MM.1S (cell line): ENCODE measurements around the gene CNOT8.

Source experiments
- DNase-seq: peaks from one replicate; pipeline ENCODE4 v3.0.0-alpha.2; 2015
- H2AFZ ChIP-seq: fragments of 300-600 bp; sonication (generic); 2 replicates; pipeline ENCODE4 v1.6.0; 2016; ENCODE audit warnings: antibody characterized with exemption, low read length
- H3F3A ChIP-seq: fragments of 300-600 bp; sonication (generic); 2 replicates; pipeline ENCODE4 v1.6.1; 2016; ENCODE audit warnings: mild to moderate bottlenecking, antibody characterized with exemption, low read length, moderate library complexity, mixed read lengths; ENCODE audit not compliant: insufficient read depth
- H3K27ac ChIP-seq: fragments of 300-600 bp; sonication (generic); 2 replicates; pipeline ENCODE4 v1.5.1; 2016; ENCODE audit warnings: mild to moderate bottlenecking, low read length
- H3K27me3 ChIP-seq: fragments of 300-600 bp; sonication (generic); replicated peaks from 2 replicates; pipeline ENCODE4 v1.6.0; 2016; ENCODE audit warnings: low read length; ENCODE audit not compliant: insufficient read depth
- H3K36me3 ChIP-seq: fragments of 300-600 bp; sonication (generic); replicated peaks from 2 replicates; pipeline ENCODE4 v1.6.1; 2016; ENCODE audit warnings: mild to moderate bottlenecking, low read length, mixed read lengths; ENCODE audit not compliant: insufficient read depth
- H3K4me1 ChIP-seq: fragments of 300-600 bp; sonication (generic); 2 replicates; pipeline ENCODE4 v1.6.1; 2016; ENCODE audit warnings: low read length, mixed read lengths
- H3K4me2 ChIP-seq: fragments of 300-600 bp; sonication (generic); 2 replicates; pipeline ENCODE4 v1.6.0; 2016; ENCODE audit warnings: low read depth, low read length
- H3K4me3 ChIP-seq: fragments of 300-600 bp; sonication (generic); 2 replicates; pipeline ENCODE4 v1.5.1; 2016; ENCODE audit warnings: low read length, mixed read lengths
- H3K79me2 ChIP-seq: fragments of 300-600 bp; sonication (generic); 2 replicates; pipeline ENCODE4 v1.6.1; 2016; ENCODE audit warnings: mixed run types, low read length, mixed read lengths
- H3K9ac ChIP-seq: fragments of 300-600 bp; sonication (generic); 2 replicates; pipeline ENCODE4 v1.6.1; 2016; ENCODE audit warnings: low read length, mixed read lengths
- H3K9me2 ChIP-seq: fragments of 300-600 bp; sonication (generic); replicated peaks from 2 replicates; pipeline ENCODE4 v1.6.1; 2016; ENCODE audit warnings: mild to moderate bottlenecking, low read length, mixed read lengths; ENCODE audit not compliant: insufficient read depth
- H3K9me3 ChIP-seq: fragments of 300-600 bp; sonication (generic); replicated peaks from 2 replicates; pipeline ENCODE4 v1.6.1; 2016; ENCODE audit warnings: mild to moderate bottlenecking, low read length, mixed read lengths; ENCODE audit not compliant: insufficient read depth
- H4K20me1 ChIP-seq: fragments of 300-600 bp; sonication (generic); 2 replicates; pipeline ENCODE4 v1.6.1; 2016; ENCODE audit warnings: mild to moderate bottlenecking, low read length, moderate library complexity, mixed read lengths; ENCODE audit not compliant: insufficient read depth
- EZH2 ChIP-seq: fragments of 300-600 bp; sonication (generic); optimal IDR thresholded peaks from 2 replicates; pipeline ENCODE3; 2017; ENCODE audit warnings: low read depth, mild to moderate bottlenecking, antibody characterized with exemption, low read length, mixed read lengths
- EZH2phosphoT487 ChIP-seq: fragments of 300-600 bp; sonication (generic); IDR thresholded peaks from 2 replicates; pipeline ENCODE4 v1.6.1; 2018; ENCODE audit warnings: antibody characterized with exemption, low read length
- TF ChIP-seq, protein P1 (sequence below): fragments of 300-600 bp; sonication (generic); IDR thresholded peaks from 2 replicates; pipeline ENCODE4 v1.5.1; 2016; ENCODE audit warnings: antibody characterized with exemption, low read length, mixed read lengths

CNOT8 gene

DNA sequence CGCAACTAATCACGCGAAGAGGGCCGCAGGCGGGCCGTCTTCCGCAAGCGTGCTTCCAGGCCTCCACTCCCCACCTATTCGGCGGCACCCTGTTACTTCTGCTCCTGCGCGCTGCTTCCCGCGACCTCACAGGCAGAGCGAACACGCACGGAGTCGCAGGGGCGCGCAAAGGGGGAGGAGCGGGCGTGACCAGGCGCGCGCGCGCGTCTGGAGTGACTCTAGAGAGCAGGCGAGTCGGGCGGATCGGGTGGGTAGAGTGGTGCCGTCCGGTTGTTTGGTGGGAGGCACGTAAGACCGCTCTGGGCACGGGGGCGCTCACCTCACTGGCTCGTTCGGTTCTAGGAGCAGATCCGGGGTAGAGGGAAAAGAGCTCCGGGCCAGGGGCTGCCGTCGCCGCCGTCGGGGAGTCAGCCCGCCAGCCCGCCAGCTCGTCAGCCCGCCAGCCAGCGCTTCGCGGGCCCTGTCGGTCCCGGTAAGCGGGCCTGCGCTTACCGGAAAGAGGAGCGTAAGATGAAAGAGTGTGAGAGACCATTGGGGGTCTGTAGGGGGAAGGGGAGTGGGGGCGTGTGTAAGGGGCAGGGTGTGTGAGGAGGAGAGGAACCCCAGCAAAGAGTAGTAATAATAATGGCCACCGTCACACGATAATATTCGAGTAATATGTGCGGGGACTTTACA lies at the start of gene CNOT8:
Gene CNOT8 (plus strand): TSS at position 331 of the 675 bp plus-strand sequence. CDS start 4,652 bp downstream, outside the sequence.
- H3K9ac ChIP-seq, result peak within 1 kb of the TSS; percentile 85
- peak within 1 kb of the TSS; percentile 68 for H2AFZ ChIP-seq
- peaks cover 23% of the 10 kb centered on the region; the same call in 1 of the 2 replicates for H3F3A ChIP-seq
- peak within 1 kb of the TSS; percentile 88 for H3K4me3 ChIP-seq
- peaks cover 50% of the 10 kb centered on the region for H3K79me2 ChIP-seq
- peak within 1 kb of the TSS; percentile 86 for H3K4me2 ChIP-seq
- no peaks in the 10 kb centered on the region for H3K9me2 ChIP-seq
- no peaks in the 10 kb centered on the region for H3K27me3 ChIP-seq
- no peak for TF ChIP-seq EZH2phosphoT487
- TF ChIP-seq, protein P1, sequence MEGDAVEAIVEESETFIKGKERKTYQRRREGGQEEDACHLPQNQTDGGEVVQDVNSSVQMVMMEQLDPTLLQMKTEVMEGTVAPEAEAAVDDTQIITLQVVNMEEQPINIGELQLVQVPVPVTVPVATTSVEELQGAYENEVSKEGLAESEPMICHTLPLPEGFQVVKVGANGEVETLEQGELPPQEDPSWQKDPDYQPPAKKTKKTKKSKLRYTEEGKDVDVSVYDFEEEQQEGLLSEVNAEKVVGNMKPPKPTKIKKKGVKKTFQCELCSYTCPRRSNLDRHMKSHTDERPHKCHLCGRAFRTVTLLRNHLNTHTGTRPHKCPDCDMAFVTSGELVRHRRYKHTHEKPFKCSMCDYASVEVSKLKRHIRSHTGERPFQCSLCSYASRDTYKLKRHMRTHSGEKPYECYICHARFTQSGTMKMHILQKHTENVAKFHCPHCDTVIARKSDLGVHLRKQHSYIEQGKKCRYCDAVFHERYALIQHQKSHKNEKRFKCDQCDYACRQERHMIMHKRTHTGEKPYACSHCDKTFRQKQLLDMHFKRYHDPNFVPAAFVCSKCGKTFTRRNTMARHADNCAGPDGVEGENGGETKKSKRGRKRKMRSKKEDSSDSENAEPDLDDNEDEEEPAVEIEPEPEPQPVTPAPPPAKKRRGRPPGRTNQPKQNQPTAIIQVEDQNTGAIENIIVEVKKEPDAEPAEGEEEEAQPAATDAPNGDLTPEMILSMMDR, result no peak
- H3K27ac ChIP-seq, result peak within 1 kb of the TSS; percentile 89
- peaks cover 5% of the 10 kb centered on the region; the same call in 1 of the 2 replicates for H4K20me1 ChIP-seq
- no peaks in the 10 kb centered on the region for H3K36me3 ChIP-seq
- DNase-seq, result peak; percentile 98
- peaks cover 24% of the 10 kb centered on the region for H3K4me1 ChIP-seq
- no peaks in the 10 kb centered on the region for H3K9me3 ChIP-seq

DNA sequence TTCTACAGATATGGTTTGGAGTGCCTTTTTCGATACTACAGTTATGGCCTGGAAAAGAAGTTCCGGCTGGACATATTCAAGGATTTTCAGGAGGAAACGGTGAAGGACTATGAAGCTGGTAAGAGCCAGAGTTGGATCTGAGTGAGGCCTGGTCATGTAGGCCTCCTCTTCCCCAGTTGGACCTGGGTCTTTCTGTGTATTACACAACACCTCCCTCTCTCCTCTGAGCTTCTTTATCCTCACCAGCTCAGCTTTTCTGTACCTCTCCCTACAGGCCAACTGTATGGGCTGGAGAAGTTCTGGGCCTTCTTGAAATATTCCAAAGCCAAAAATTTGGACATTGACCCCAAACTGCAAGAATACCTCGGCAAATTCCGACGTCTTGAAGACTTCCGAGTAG lies 47.2 kb upstream of the CNOT8 start:
- Histone ChIP-seq H3K9ac (no peak overlapping the region), H3K4me3 (no peak overlapping the region), H3K36me3 (peaks cover 27% of the 10 kb centered on the region), H3F3A (peaks cover 6% of the 10 kb centered on the region), H3K27me3 (no peaks in the 10 kb centered on the region), H2AFZ (no peak overlapping the region), H3K4me2 (no peak overlapping the region), H4K20me1 (no peaks in the 10 kb centered on the region), H3K9me2 (no peaks in the 10 kb centered on the region), H3K4me1 (no peaks in the 10 kb centered on the region), H3K9me3 (no peaks in the 10 kb centered on the region), H3K79me2 (peaks cover 30% of the 10 kb centered on the region), H3K27ac (no peak overlapping the region)
- no peak for DNase-seq
- TF ChIP-seq, protein P1, result no peak
- no peak for TF ChIP-seq EZH2

DNA sequence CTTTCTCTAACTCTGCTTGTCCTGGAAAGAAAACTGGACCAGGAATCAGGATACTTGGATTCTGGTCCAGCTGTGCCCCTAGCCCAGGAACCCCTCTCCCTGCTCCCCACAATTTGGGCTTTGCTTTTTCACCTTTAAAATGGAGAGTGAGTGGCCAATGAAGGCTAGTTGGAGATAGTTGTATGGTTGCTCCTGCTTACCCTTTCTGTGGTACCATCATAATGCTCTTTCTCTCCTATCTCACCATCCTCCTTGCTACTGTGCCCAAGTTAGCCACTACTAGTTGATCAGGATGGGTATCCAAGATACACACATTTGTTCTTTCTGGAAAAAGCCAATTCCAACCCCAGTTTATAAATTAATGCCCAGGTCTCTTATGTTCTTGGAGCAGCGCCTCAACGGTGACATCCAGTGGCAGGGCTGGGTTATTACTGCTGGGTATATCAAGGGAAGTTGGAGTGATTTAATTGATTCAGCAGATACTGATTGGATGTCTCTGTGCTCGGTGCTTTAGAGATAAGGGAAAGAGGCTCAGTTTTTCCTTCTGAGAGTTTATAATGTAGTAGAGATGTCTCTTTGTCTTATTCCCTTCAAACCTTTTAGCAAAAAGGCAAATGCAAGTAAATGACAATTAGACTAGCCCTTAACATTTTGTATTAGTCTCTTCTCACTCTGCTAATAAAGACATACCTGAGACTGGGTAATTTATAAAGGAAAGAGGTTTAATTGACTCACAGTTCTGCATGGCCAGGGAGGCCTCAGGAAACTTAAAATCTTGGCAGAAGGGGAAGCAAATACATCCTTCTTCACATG lies 46.6 kb upstream of the CNOT8 start:
- Histone ChIP-seq H3K9me3 (no peaks in the 10 kb centered on the region), H3K79me2 (peaks cover 24% of the 10 kb centered on the region), H4K20me1 (no peaks in the 10 kb centered on the region), H3K4me2 (no peak overlapping the region), H2AFZ (no peak overlapping the region), H3K36me3 (peaks cover 32% of the 10 kb centered on the region), H3K27ac (no peak overlapping the region), H3K4me1 (no peaks in the 10 kb centered on the region), H3K9me2 (no peaks in the 10 kb centered on the region), H3K4me3 (no peak overlapping the region), H3F3A (peaks cover 5% of the 10 kb centered on the region), H3K9ac (no peak overlapping the region), H3K27me3 (no peaks in the 10 kb centered on the region)
- TF ChIP-seq, protein P1, result peak; percentile 88
- no peak for TF ChIP-seq EZH2phosphoT487
- peak; percentile 43 for DNase-seq
